ENCODE measurements around the gene GK.

Gene GK

DNA sequence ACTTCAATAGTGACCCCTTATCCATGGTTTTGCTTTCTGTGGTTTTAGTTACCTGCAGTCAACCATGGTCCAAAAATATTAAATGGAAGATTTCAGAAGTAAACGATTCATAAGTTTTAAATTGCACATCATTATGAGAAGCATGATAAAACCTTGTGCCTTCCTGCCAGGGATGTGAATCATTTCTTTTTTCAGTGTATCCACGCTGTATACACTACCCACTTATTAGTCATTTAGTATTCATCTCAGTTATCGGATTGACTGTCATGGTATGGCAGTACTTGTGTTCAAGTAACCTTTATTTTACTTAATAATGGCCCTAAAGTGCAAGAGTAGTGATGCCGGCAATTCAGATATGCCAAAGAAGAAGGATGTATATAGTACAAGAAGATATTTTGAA is 38.0 kb upstream of the GK start:
- TF ChIP-seq CTCF (IDR thresholded peaks at IDR 0.05; ENCODE audit: insufficient read depth, low read length, missing control alignments), result no peak
- no peak overlapping the region for H3K4me3 ChIP-seq (ENCODE audit: low read depth, low read length)
- POLR2A ChIA-PET, result no interaction called here
- DNase-seq (ENCODE audit: low read depth, low spot score), result no peak
- CTCF ChIA-PET, result interaction anchor here (1.3 kb wide), 1 partner anchor 46 kb away, joined by 4 read pairs; no protein-coding TSS in a partner anchor

DNA sequence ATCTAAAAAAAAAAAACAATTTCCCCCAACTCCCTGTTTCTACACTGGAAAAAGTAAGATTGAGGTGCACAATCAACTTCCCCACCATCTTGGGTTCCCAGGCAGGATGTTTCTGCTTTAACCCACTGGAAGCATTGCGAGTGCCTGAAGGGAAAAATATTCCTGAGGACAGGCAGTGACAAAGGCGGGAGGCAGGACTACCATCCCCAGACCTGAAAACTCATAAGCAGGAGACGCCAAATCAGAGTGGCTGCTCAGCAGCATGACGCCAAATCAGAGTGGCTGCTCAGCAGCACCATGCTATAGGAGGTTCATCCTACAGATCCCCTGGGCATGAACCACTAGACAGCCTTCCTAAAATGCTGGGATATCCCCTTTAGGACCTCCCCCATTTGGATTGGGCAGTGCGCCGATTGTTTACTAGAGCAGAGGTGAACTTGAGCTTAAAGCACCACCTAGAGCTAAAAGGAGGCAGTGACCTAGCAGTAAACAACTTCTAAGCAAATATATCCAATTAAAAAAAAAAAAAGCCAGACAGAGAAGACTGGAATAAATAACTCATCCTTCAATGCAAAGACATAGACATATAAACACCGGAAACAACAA is 35.0 kb upstream of the GK start:
- ChIA-PET POLR2A (no interaction called here), CTCF (no interaction called here)
- no peak for TF ChIP-seq CTCF (IDR thresholded peaks at IDR 0.05; ENCODE audit: insufficient read depth, low read length, missing control alignments)
- no peak for DNase-seq (ENCODE audit: low read depth, low spot score)
- H3K4me3 ChIP-seq (ENCODE audit: low read depth, low read length), result no peak overlapping the region

DNA sequence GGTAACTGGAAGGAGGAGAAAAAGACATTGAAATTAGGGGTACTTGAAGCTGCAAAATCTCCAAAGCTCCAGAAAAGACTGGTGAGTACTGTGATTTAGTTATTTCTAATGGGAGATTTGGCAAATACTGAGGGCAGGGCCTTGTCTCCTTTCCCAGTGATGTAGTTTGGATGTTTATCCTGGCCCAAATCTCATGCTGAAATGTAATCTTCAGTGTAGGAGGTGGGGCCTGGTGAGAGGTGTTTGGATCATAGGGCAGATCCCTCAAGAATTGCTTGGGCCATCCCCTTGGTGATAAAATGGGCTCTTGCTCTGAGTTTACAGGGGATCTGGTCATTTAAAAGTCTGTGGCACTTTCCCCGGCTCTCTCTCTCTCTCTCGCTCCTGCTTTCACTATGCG is 33.1 kb upstream of the GK start:
- H3K4me3 ChIP-seq (ENCODE audit: low read depth, low read length), result no peak overlapping the region
- ChIA-PET POLR2A (no interaction called here), CTCF (no interaction called here)
- TF ChIP-seq CTCF (IDR thresholded peaks at IDR 0.05; ENCODE audit: insufficient read depth, low read length, missing control alignments), result no peak
- DNase-seq (ENCODE audit: low read depth, low spot score), result no peak

- no peak for TF ChIP-seq CTCF (IDR thresholded peaks at IDR 0.05; ENCODE audit: insufficient read depth, low read length, missing control alignments)
- no peak overlapping the region for H3K4me3 ChIP-seq (ENCODE audit: low read depth, low read length)
- POLR2A ChIA-PET, result no interaction called here
- DNase-seq (ENCODE audit: low read depth, low spot score), result peak; percentile 74
- CTCF ChIA-PET, result no interaction called here
Measured at GRCh38 chrX:30620980-30621618, 32.1 kb upstream of the GK start.

GRCh38 chrX:30622361-30622760 is 30.9 kb upstream of the GK start:
- no peak for DNase-seq (ENCODE audit: low read depth, low spot score)
- no peak overlapping the region for H3K4me3 ChIP-seq (ENCODE audit: low read depth, low read length)
- TF ChIP-seq CTCF (IDR thresholded peaks at IDR 0.05; ENCODE audit: insufficient read depth, low read length, missing control alignments), result no peak
- ChIA-PET POLR2A (no interaction called here), CTCF (interaction anchor here (1.3 kb wide), 1 partner anchor 11 kb away, joined by 3 read pairs; no protein-coding TSS in a partner anchor)

DNA sequence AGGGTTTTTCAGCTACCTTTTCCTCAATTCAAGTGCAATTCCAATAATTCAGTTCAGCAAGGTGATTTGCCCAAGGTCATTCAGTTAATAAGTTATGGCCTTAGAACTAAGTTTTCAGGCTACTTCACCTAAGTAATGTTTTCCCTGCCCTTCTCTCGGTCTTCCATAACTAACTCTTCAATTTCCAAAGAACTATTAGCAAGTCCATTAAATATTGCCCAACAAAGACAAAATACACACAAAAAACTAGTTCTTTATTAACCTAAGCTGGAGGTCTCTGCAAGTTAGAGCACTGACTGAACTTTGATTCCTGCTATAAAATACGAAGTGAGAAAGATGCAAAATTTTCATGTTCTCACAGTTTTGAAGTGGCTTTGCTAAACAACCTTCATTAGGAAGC is 26.8 kb upstream of the GK start:
- TF ChIP-seq CTCF (IDR thresholded peaks at IDR 0.05; ENCODE audit: insufficient read depth, low read length, missing control alignments), result no peak
- no peak overlapping the region for H3K4me3 ChIP-seq (ENCODE audit: low read depth, low read length)
- no peak for DNase-seq (ENCODE audit: low read depth, low spot score)
- ChIA-PET POLR2A (no interaction called here), CTCF (interaction anchor here (0.7 kb wide), 1 partner anchor 9 kb away, joined by 3 read pairs; no protein-coding TSS in a partner anchor)

All from AG04449 (cell line).